Testis (tissue), 3 donors: ENCODE measurements around the gene DDR2. TPM values are rescaled to one million over a fixed set of nuclear protein-coding genes. Genes with fewer than 3 reads are reported as not detected.

Experiments used
- DNase-seq: peaks from one replicate; pipeline ENCODE4 v3.0.0-alpha.2; 2019
- H3K27ac ChIP-seq, 2 donors: fragments of 200-600 bp; sonication (generic); one replicate each; pipeline ENCODE4 v1.5.1; 2019
- H3K27me3 ChIP-seq: fragments of 200-600 bp; sonication (generic); one replicate; pipeline ENCODE4 v1.5.1; 2019
- H3K36me3 ChIP-seq: fragments of 200-600 bp; sonication (generic); one replicate; pipeline ENCODE4 v1.5.1; 2017; ENCODE audit warnings: low read depth; ENCODE audit errors: missing control alignments
- H3K4me1 ChIP-seq: fragments of 200-600 bp; sonication (generic); one replicate; pipeline ENCODE4 v1.5.1; 2019
- H3K4me3 ChIP-seq, 2 donors: fragments of 200-600 bp; sonication (generic); one replicate each; pipeline ENCODE4 v1.5.1; 2017 to 2019
- H3K9me3 ChIP-seq: fragments of 200-600 bp; sonication (generic); one replicate; pipeline ENCODE4 v1.5.1; 2017
- POLR2A ChIP-seq: fragments of 450-650 bp; IDR thresholded peaks from one replicate; pipeline ENCODE4 v1.6.1; 2017; ENCODE audit warnings: antibody characterized with exemption, mild to moderate bottlenecking, moderate library complexity
- WGBS, 2 donors: methylation state at CpG; one replicate each; pipeline ENCODE4 v1.1.5; 2018; 5-methylcytosine and 5-hydroxymethylcytosine counted together
- intact Hi-C: fragments of 100-400 bp; cut with DNase I; formaldehyde crosslinking; loops from one replicate; pipeline ENCODE4 v1.15.1; 2023; ENCODE audit warnings: low total_unique reads
- polyA plus RNA-seq: library from polyadenylated mRNA; stranded (reverse); fragments of 350-450 nt; fragmentation: Illumina TruSeq; extraction: RNeasy Lipid Tissue Mini Kit (QIAGEN cat#74804); gene quantifications from one replicate; pipeline ENCODE4 v1.2.3, GENCODE V29; 2014; ENCODE audit warnings: low read depth, low replicate concordance; ENCODE audit not compliant: insufficient read depth
- total RNA-seq, 2 donors: library from RNA; depleted of rRNA; stranded (reverse); fragments of >200 nt; gene quantifications; one replicate each; pipeline ENCODE4 v1.2.3, GENCODE V29; 2016
- TF ChIP-seq, protein P1 (sequence below), 3 experiments: fragments of 450-650 bp in 2 of 3; fragments of 200-600 bp in 1 of 3; sonication (generic) in 1 of 3; IDR thresholded peaks; one replicate each; pipeline ENCODE4 v1.5.1; 2016 to 2019; ENCODE audit warnings: antibody characterized with exemption in 3 of 3, mild to moderate bottlenecking in 2 of 3, moderate library complexity in 1 of 3

The DDR2 gene
- total and polyA plus RNA-seq, 3 donors from 2014 or later = 9.0 to 13.2 (median 9.2) TPM

DNA sequence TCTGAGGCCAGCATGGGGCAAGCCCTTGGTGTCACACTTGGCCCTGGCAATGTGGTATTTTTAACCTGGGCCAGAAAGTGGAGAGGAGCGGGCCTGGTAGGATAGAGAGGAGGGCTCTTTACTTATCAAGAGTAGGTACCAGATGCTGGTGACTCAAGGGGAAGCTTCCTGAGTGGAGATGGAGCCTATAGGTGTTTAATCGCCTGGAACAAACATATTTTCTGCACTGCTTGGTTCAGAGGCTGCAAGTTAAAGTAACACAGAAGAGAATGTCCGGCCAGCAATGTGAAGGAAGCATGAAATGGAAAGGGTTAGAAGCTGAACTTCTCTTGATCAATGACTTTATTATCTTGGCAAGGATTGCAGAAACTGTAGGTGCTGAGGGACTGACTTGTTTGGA lies 74.3 kb downstream of the DDR2 start:
- Histone ChIP-seq H3K27ac (no peak overlapping the region), H3K36me3 (no peaks in the 10 kb centered on the region), H3K4me1 (peaks cover 22% of the 10 kb centered on the region), H3K9me3 (no peaks in the 10 kb centered on the region), H3K27me3 (no peaks in the 10 kb centered on the region), H3K4me3 (no peak overlapping the region)
- WGBS, 2 donors = 92 to 95% methylated on average over 3 of the region's 3 CpGs
- intact Hi-C loops = no loop called here
- TF ChIP-seq, protein P1, sequence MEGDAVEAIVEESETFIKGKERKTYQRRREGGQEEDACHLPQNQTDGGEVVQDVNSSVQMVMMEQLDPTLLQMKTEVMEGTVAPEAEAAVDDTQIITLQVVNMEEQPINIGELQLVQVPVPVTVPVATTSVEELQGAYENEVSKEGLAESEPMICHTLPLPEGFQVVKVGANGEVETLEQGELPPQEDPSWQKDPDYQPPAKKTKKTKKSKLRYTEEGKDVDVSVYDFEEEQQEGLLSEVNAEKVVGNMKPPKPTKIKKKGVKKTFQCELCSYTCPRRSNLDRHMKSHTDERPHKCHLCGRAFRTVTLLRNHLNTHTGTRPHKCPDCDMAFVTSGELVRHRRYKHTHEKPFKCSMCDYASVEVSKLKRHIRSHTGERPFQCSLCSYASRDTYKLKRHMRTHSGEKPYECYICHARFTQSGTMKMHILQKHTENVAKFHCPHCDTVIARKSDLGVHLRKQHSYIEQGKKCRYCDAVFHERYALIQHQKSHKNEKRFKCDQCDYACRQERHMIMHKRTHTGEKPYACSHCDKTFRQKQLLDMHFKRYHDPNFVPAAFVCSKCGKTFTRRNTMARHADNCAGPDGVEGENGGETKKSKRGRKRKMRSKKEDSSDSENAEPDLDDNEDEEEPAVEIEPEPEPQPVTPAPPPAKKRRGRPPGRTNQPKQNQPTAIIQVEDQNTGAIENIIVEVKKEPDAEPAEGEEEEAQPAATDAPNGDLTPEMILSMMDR (IDR thresholded peaks at IDR 0.05) = no peak
- TF ChIP-seq POLR2A = no peak
- DNase-seq = no peak

DNA sequence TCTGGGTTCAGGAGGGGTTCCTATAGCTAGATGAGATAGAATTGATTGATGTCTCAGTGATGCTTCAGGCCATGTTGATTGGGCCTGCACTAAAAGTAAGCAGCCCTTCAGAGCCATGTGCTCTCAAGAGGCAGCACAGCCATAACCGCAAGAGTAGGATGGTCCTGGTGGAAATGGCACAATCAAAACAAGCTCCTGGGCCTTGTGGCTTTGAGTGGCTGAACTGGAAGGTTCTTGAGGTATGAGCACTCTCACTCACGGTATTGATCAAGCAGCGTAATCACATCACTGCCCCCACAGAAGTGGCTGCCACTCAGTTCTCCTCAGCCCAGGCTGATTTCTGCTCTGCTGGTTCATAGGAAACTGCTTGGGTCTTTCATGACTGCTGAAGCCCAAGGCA lies 76.0 kb downstream of the DDR2 start:
- no peaks in the 10 kb centered on the region for H3K27me3 ChIP-seq
- intact Hi-C loops = no loop called here

DNA sequence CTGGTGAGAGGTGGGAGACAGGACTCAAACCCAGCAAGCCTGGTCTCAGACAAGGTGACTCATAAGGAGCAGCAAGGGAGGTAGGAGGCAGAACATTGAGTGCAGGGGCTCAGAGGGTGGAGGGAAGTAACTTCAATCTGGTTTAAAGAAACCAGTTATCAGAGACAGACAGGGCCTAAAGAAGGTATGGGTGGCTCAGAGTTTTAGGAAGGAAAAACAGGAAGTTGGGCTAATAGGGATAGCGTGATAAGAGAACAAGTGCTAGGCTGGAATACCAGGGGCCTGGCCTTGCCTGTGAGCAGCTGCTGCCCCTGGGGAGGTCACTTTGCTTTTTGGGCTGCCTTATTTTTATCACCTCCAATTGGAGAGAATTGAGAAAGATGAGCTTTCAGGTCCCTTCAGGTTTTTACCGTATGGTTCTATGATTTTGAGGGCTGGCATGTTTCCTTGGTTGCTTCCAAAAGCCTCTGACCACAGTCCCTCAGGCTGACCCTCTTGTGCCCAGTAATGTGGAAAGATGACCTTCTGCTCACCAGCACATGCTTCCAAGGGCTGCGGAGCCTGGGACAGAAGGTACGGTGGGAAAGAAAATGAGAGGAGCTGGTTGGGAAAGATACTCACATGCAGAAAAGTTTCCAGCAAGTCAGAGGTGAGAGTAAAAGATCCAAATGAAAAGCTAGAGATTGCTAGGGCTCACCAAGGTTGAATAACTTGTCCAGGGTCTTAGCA lies 77.0 kb downstream of the DDR2 start:
- H3K4me1 ChIP-seq = peaks cover 36% of the 10 kb centered on the region
- intact Hi-C loops = no loop called here
- H3K36me3 ChIP-seq = no peaks in the 10 kb centered on the region
- H3K9me3 ChIP-seq = no peaks in the 10 kb centered on the region
- DNase-seq = no peak
- H3K4me3 ChIP-seq = no peak overlapping the region
- H3K27ac ChIP-seq = no peak overlapping the region
- TF ChIP-seq, protein P1 (IDR thresholded peaks at IDR 0.05) = no peak
- TF ChIP-seq POLR2A = no peak
- H3K27me3 ChIP-seq = no peaks in the 10 kb centered on the region
- WGBS, 2 donors = 59 to 64% methylated on average over 4 of the region's 4 CpGs

More for the DNA sequence above, 76.0 kb downstream of the DDR2 start:
- Histone ChIP-seq H3K36me3 (no peaks in the 10 kb centered on the region), H3K4me3 (no peak overlapping the region), H3K4me1 (peaks cover 36% of the 10 kb centered on the region), H3K9me3 (no peaks in the 10 kb centered on the region), H3K27ac (no peak overlapping the region)
- 96 to 100% methylated on average over 3 of the region's 3 CpGs for WGBS, 2 donors
- DNase-seq = no peak
- TF ChIP-seq, protein P1 (IDR thresholded peaks at IDR 0.05) = no peak
- no peak for TF ChIP-seq POLR2A

DNA sequence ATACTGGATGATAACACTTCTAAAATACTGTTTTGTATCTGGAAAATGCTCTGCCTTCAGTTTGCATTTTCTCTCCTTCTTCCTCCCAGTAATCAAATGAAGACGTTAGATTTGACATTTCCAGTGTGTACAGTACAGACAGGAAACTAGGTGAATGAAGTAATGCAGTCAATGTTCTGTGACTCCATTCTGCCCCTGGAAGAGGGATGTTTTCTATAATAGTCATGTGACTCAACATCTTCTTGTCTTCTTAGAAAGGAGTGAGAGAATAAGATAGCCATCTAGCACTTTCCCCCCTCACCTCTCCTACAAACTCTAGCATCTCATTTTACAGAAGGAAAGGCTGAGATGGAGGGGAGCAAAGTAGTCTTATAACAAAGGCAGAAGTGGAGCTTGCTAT lies 77.6 kb downstream of the DDR2 start:
- no peak for DNase-seq
- Histone ChIP-seq H3K36me3 (no peaks in the 10 kb centered on the region), H3K27me3 (no peaks in the 10 kb centered on the region), H3K4me1 (peaks cover 34% of the 10 kb centered on the region), H3K9me3 (no peaks in the 10 kb centered on the region), H3K4me3 (no peak overlapping the region), H3K27ac (peak overlapping the region in 1 of 2 donors; percentile 52)
- TF ChIP-seq, protein P1 (IDR thresholded peaks at IDR 0.05) = no peak
- TF ChIP-seq POLR2A = no peak
- intact Hi-C loops = no loop called here
- WGBS, 2 donors = 46 to 50% methylated on average over 1 of the region's 1 CpG

DNA sequence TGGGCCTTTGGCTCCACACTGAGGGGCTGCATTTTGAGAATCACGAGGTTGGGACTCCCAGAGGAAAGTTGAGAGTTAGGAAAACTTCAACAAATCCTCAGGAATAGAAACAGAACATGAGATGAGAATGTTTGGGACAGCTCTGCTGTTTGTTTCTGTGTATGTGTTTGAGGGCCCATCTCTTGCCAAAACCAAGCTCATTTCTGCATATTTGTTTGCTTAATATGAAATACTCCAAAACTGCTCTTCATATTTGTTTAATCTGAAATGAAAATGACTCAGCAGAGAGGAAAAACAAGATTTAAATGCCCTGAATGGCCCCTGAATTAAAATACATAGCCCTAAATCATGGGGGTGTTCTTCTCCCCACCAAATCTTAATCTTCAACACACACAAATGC lies 78.1 kb downstream of the DDR2 start:
- Histone ChIP-seq H3K27me3 (no peaks in the 10 kb centered on the region), H3K27ac (peak overlapping the region in 1 of 2 donors; percentile 52), H3K9me3 (no peaks in the 10 kb centered on the region), H3K36me3 (no peaks in the 10 kb centered on the region), H3K4me1 (peaks cover 32% of the 10 kb centered on the region), H3K4me3 (no peak overlapping the region)
- WGBS, 2 donors = 27 to 36% methylated on average over 1 of the region's 1 CpG
- TF ChIP-seq, protein P1 (IDR thresholded peaks at IDR 0.05) = no peak
- no peak for TF ChIP-seq POLR2A
- DNase-seq = no peak
- intact Hi-C loops = no loop called here
